HCT116 (cell line): ENCODE results near the gene HS3ST2.
"Not testable (repeated sequence)": the region's sequence is repeated elsewhere in the genome, so short reads cannot be mapped to it uniquely, and the experiment has no call there.

ENCODE experiments used
- CBX3 ChIP-seq: IDR thresholded peaks from 2 replicates; pipeline ENCODE4 v1.6.1; 2012; ENCODE audit warnings: low read depth
- EZH2 ChIP-seq: fragments of 200-600 bp; sonication (generic); IDR thresholded peaks from 2 replicates; pipeline ENCODE4 v1.6.1; 2017; ENCODE audit warnings: antibody characterized with exemption, mixed run types
- POLR2A ChIP-seq: IDR thresholded peaks from 2 replicates; pipeline ENCODE4 v1.7.0; 2011; ENCODE audit warnings: borderline replicate concordance; ENCODE audit not compliant: insufficient read depth, insufficient read length; ENCODE audit errors: extremely low read depth
- TF ChIP-seq, protein P1 (sequence below): IDR thresholded peaks from 2 replicates; pipeline ENCODE4 v1.6.1; 2012
- TF ChIP-seq, protein P2 (sequence below): IDR thresholded peaks from 2 replicates; pipeline ENCODE4 v1.6.1; 2011; ENCODE audit warnings: mild to moderate bottlenecking, low read length, moderate library complexity; ENCODE audit not compliant: insufficient replicate concordance; ENCODE audit errors: extremely low read depth
- TF ChIP-seq, protein P3 (sequence below), 3 experiments: fragments of 200-600 bp in 1 of 3; sonication (generic) in 1 of 3; IDR thresholded peaks in 2 of 3; conservative IDR thresholded peaks in 1 of 3; 2 replicates each; pipeline ENCODE4 v1.5.1; 2012 to 2017; ENCODE audit warnings: low read depth in 2 of 3, low read length in 2 of 3, antibody characterized with exemption in 1 of 3, borderline replicate concordance in 1 of 3, control low read depth in 1 of 3, mild to moderate bottlenecking in 1 of 3, mixed read lengths in 1 of 3, mixed run types in 1 of 3, moderate library complexity in 1 of 3; ENCODE audit not compliant: insufficient read depth in 1 of 3
- TF ChIP-seq, protein P4 (sequence below): IDR thresholded peaks from 2 replicates; pipeline ENCODE4 v1.6.1; 2012

DNA sequence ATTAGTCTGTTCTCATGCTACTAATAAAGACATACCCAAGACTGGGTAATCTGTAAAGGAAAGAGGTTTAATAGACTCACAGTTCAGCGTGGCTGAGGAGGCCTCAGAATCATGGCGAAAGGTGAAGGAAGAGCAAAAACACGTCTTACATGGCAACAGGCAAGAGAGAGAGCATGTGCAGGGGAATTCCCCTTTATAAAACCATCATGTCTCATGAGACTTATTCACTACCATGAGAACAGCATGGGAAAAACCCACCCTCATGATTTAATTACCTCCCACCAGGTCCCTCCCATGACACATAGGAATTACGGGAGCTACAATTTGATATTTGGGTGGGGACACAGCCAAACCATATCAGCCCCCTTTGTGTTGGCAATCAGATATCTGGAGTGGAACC lies 85.6 kb downstream of the HS3ST2 start:
- TF ChIP-seq, protein P1, sequence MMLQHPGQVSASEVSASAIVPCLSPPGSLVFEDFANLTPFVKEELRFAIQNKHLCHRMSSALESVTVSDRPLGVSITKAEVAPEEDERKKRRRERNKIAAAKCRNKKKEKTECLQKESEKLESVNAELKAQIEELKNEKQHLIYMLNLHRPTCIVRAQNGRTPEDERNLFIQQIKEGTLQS, result not testable (repeated sequence)
- not testable (repeated sequence) for TF ChIP-seq EZH2, POLR2A, CBX3
- TF ChIP-seq, protein P2, sequence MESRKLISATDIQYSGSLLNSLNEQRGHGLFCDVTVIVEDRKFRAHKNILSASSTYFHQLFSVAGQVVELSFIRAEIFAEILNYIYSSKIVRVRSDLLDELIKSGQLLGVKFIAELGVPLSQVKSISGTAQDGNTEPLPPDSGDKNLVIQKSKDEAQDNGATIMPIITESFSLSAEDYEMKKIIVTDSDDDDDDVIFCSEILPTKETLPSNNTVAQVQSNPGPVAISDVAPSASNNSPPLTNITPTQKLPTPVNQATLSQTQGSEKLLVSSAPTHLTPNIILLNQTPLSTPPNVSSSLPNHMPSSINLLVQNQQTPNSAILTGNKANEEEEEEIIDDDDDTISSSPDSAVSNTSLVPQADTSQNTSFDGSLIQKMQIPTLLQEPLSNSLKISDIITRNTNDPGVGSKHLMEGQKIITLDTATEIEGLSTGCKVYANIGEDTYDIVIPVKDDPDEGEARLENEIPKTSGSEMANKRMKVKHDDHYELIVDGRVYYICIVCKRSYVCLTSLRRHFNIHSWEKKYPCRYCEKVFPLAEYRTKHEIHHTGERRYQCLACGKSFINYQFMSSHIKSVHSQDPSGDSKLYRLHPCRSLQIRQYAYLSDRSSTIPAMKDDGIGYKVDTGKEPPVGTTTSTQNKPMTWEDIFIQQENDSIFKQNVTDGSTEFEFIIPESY, result not testable (repeated sequence)
- TF ChIP-seq, protein P3, sequence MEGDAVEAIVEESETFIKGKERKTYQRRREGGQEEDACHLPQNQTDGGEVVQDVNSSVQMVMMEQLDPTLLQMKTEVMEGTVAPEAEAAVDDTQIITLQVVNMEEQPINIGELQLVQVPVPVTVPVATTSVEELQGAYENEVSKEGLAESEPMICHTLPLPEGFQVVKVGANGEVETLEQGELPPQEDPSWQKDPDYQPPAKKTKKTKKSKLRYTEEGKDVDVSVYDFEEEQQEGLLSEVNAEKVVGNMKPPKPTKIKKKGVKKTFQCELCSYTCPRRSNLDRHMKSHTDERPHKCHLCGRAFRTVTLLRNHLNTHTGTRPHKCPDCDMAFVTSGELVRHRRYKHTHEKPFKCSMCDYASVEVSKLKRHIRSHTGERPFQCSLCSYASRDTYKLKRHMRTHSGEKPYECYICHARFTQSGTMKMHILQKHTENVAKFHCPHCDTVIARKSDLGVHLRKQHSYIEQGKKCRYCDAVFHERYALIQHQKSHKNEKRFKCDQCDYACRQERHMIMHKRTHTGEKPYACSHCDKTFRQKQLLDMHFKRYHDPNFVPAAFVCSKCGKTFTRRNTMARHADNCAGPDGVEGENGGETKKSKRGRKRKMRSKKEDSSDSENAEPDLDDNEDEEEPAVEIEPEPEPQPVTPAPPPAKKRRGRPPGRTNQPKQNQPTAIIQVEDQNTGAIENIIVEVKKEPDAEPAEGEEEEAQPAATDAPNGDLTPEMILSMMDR (IDR thresholded peaks at IDR 0.05 in 2 of 3, conservative IDR thresholded peaks at IDR 0.05 in 1 of 3; ENCODE audit: borderline replicate concordance in 1 of 3, insufficient read depth in 1 of 3, low read depth in 2 of 3, low read length in 2 of 3), result not testable (repeated sequence)
- TF ChIP-seq, protein P4, sequence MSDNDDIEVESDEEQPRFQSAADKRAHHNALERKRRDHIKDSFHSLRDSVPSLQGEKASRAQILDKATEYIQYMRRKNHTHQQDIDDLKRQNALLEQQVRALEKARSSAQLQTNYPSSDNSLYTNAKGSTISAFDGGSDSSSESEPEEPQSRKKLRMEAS, result not testable (repeated sequence)
